Measurements from ENCODE around the gene ZFC3H1.

ZFC3H1 gene

DNA sequence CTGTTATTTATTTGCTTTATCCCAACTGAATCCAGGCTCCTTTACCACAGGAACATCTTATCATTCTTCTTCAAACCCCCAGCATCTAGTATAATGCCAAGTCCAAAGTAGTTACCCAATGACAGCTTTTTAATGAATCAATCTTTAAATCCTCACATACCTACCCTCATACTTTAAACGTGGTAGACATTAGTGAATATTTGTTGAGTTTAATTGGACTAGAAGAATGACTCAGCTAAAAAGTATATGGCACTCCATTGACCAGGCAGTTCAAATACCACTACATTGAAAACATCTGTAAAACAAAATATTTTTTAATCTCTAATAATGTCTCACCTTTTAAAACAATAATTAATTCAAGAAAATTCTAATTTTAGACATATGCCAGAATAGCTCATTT is 98.1 kb downstream of the ZFC3H1 start:
- DNase-seq: no peak

DNA sequence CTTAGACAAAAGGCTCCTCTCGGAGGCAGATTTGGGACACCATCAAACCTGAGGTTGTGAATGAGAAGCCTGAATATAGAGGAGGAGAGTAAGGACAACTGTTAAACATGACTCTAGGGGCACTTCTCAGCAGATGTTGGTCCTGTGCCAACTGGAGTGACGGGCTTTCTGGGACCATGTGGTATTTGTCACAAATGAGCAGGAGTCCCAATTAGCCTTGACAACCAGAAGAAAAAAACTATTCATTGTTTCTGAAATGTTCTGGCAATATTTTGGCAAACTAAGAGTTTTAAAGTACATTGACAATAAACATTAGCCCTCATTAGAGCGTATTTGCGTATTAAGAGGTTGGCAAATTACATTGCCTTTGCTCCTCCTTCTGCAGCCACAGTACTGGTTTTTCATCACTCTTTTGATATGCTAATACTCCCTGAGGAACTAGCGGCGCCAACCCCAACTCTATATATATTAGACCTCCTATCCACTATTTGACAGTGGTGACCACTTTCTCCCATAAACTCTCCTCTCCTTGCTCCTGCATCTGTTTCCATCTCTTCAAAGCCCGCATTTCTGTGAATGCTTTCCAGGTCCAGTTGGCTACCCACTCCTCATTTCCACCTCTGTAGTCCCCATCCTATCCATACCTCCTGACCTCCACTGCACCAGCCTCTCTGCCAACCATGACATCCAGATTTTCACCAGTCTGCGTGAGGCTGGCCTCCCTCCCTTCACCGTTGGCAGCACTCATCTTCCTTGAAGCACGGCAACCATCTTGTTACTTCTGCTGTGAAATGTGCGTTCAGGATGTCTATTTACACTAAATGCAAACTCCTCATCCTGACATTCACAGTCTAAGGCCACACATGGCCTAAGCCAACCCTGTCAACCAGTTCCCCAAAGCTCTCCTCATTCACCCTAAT is 100.7 kb downstream of the ZFC3H1 start:
- DNase-seq: no peak
